SK-N-SH treated with all-trans-retinoic acid at 6 μM for 48 hours (cell line): ENCODE measurements around the gene ALG11.

ENCODE experiments used
- ARNTL ChIP-seq: fragments of 450-650 bp; formaldehyde crosslinking; IDR thresholded peaks from 2 replicates; pipeline ENCODE4 v1.5.0; 2020; ENCODE audit warnings: low read depth, mild to moderate bottlenecking, moderate library complexity, borderline replicate concordance
- BACH2 ChIP-seq: fragments of 250-450 bp; sonication (Bioruptor Pico); IDR thresholded peaks from 2 replicates; pipeline ENCODE4 v1.9.0; 2021; ENCODE audit warnings: mild to moderate bottlenecking, borderline replicate concordance
- POU6F1 ChIP-seq: fragments of 250-450 bp; sonication (Bioruptor Pico); IDR thresholded peaks from 2 replicates; pipeline ENCODE4 v1.8.0; 2021; ENCODE audit warnings: low read depth, mild to moderate bottlenecking, moderate library complexity, borderline replicate concordance
- ZFP30 ChIP-seq: fragments of 450-650 bp; formaldehyde crosslinking; IDR thresholded peaks from 2 replicates; pipeline ENCODE4 v1.5.0; 2022; ENCODE audit warnings: mild to moderate bottlenecking, moderate library complexity
- ZNF8 ChIP-seq: fragments of 450-650 bp; formaldehyde crosslinking; IDR thresholded peaks from 2 replicates; pipeline ENCODE4 v1.5.0; 2020; ENCODE audit warnings: mild to moderate bottlenecking, moderate library complexity
- TF ChIP-seq, protein P1 (sequence below): fragments of 250-450 bp; sonication (Bioruptor Pico); IDR thresholded peaks from 2 replicates; pipeline ENCODE4 v1.8.0; 2020; ENCODE audit warnings: mild to moderate bottlenecking, moderate library complexity, borderline replicate concordance

DNA sequence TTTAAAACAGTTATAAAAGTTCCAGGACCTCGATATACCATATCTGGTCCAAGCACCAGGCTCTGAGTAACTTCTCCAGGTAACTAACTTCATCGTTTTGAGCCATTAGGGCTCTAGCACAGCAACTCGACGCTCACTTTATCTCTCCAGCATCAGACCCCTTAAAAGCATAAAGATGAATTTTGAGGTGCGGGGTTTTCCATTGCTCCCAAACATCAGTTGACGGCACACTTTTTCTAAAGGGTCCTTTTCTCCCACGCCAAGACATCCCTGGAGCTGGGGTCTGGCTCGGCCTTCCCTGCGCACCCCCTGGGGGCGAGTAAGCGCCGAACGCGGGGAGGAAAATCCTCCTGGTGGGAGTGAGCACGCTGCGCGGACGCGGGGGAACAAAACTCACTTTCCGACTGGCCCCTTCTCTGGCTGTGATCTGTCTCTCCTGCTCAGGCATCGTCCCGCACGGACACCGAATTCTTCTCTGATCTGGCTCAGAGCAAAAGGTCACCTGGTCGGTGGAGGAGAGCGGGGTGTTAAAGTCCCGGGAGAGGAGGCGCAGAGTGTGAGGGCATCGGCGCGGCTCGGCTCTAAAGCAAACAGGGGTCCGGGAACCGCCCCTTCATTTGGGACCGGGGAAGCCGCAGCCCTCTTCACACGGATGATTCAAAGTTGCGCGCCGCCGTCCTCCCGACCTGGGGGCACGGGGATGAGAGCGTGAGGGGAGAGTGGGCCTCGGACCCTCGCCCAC, 1.1 kb upstream of the ALG11 start, which contains the start of gene ATP7B:
- TF ChIP-seq BACH2 (no peak), ARNTL (CRISPR knock-in tag) (no peak), ZFP30 (CRISPR knock-in tag) (no peak), POU6F1 (CRISPR knock-in tag) (no peak), ZNF8 (CRISPR knock-in tag) (no peak)
- TF ChIP-seq, protein P1, sequence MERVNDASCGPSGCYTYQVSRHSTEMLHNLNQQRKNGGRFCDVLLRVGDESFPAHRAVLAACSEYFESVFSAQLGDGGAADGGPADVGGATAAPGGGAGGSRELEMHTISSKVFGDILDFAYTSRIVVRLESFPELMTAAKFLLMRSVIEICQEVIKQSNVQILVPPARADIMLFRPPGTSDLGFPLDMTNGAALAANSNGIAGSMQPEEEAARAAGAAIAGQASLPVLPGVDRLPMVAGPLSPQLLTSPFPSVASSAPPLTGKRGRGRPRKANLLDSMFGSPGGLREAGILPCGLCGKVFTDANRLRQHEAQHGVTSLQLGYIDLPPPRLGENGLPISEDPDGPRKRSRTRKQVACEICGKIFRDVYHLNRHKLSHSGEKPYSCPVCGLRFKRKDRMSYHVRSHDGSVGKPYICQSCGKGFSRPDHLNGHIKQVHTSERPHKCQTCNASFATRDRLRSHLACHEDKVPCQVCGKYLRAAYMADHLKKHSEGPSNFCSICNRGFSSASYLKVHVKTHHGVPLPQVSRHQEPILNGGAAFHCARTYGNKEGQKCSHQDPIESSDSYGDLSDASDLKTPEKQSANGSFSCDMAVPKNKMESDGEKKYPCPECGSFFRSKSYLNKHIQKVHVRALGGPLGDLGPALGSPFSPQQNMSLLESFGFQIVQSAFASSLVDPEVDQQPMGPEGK (CRISPR knock-in tag), result no peak
